H1 (cell line): ENCODE data around the gene PRG3. TPM values are rescaled to one million over a fixed set of nuclear protein-coding genes. Genes with fewer than 3 reads are reported as not detected.

Source experiments
- CTCF ChIA-PET: fragments of 300-600 bp; sonication (Branson Sonifier 250); formaldehyde crosslinking; loops from one replicate; lab custom pipeline; 2021; ENCODE audit not compliant: partially characterized antibody; lab: Charles Lee
- POLR2A ChIA-PET: fragments of 300-600 bp; sonication (Branson Sonifier 250); formaldehyde crosslinking; loops from one replicate; lab custom pipeline; 2021; ENCODE audit warnings: inconsistent platforms; ENCODE audit not compliant: partially characterized antibody; lab: Charles Lee
- DNase-seq, 2 experiments: peaks; one replicate each; pipeline versions ENCODE4 v3.0.0 to v3.0.0-alpha.2; 2010 to 2022; ENCODE audit warnings: low spot score in 2 of 2, low read depth in 1 of 2, mixed read lengths in 1 of 2
- FAIRE-seq: peaks from 2 replicates; lab custom pipeline; 2011; peaks lifted over from hg19 to GRCh38; lab: Jason Lieb, UNC
- H2AFZ ChIP-seq: 2 replicates; pipeline ENCODE4 v1.8.1; 2012; ENCODE audit warnings: low read length, inconsistent platforms
- H2AK5ac ChIP-seq: 2 replicates; pipeline ENCODE4 v1.6.1; 2013; ENCODE audit warnings: low read depth, low read length
- H2BK120ac ChIP-seq: replicated peaks from 2 replicates; pipeline ENCODE3; 2013; ENCODE audit warnings: low read depth, low read length, inconsistent platforms
- H2BK12ac ChIP-seq: 2 replicates; pipeline ENCODE4 v1.6.1; 2013; ENCODE audit warnings: low read depth, low read length
- H2BK15ac ChIP-seq: 2 replicates; pipeline ENCODE4 v1.6.1; 2013; ENCODE audit warnings: low read length
- H2BK20ac ChIP-seq: 2 replicates; pipeline ENCODE4 v1.6.1; 2013; ENCODE audit warnings: low read length
- H2BK5ac ChIP-seq: 2 replicates; pipeline ENCODE4 v1.6.1; 2013; ENCODE audit warnings: low read depth, low read length
- H3K14ac ChIP-seq: 2 replicates; pipeline ENCODE4 v1.6.1; 2013; ENCODE audit warnings: inconsistent platforms; ENCODE audit not compliant: insufficient read length
- H3K18ac ChIP-seq: 2 replicates; pipeline ENCODE4 v1.6.1; 2013; ENCODE audit warnings: low read length; ENCODE audit errors: extremely low read depth
- H3K23ac ChIP-seq: 2 replicates; pipeline ENCODE4 v1.6.1; 2013; ENCODE audit warnings: inconsistent platforms; ENCODE audit not compliant: insufficient read length
- H3K23me2 ChIP-seq: 2 replicates; pipeline ENCODE4 v1.6.1; 2013; ENCODE audit warnings: low read depth, low read length
- H3K27ac ChIP-seq: 2 replicates; pipeline ENCODE4 v1.6.1; 2011; ENCODE audit warnings: low read depth, low read length, inconsistent platforms
- H3K27me3 ChIP-seq, 4 experiments: replicated peaks in 1 of 4; 1 replicate in 1 of 4; 2 replicates in 3 of 4; pipeline versions ENCODE4 v1.6.1 to v1.8.1; 2011 to 2013; ENCODE audit warnings: low read length in 3 of 4, mild to moderate bottlenecking in 3 of 4, inconsistent platforms in 2 of 4, mixed read lengths in 2 of 4, moderate library complexity in 1 of 4; ENCODE audit not compliant: control insufficient read depth in 3 of 4, insufficient read depth in 3 of 4; ENCODE audit errors: extremely low read depth in 1 of 4
- H3K36me3 ChIP-seq, 4 experiments: 2 replicates each; pipeline versions ENCODE4 v1.6.1 to v1.8.1; 2011 to 2013; ENCODE audit warnings: mild to moderate bottlenecking in 4 of 4, low read length in 3 of 4, moderate library complexity in 2 of 4, control low read depth in 1 of 4, inconsistent platforms in 1 of 4; ENCODE audit not compliant: insufficient read depth in 4 of 4, control insufficient read depth in 2 of 4
- H3K4ac ChIP-seq: replicated peaks from 2 replicates; pipeline ENCODE3; 2013; ENCODE audit warnings: low read length, low read depth, mixed read lengths, inconsistent platforms; ENCODE audit not compliant: insufficient read length
- H3K4me1 ChIP-seq, 4 experiments: replicated peaks in 1 of 4; 1 replicate in 1 of 4; 2 replicates in 3 of 4; pipeline versions ENCODE4 v1.6.1 to v1.8.1; 2011 to 2013; ENCODE audit warnings: low read length in 3 of 4, inconsistent platforms in 2 of 4, mixed read lengths in 1 of 4; ENCODE audit not compliant: insufficient read depth in 4 of 4, control insufficient read depth in 3 of 4
- H3K4me2 ChIP-seq, 2 experiments: 2 replicates each; pipeline versions ENCODE4 v1.6.1 to v1.8.1; 2011 to 2013; ENCODE audit warnings: low read depth in 2 of 2, low read length in 2 of 2, control low read depth in 1 of 2, inconsistent platforms in 1 of 2, mild to moderate bottlenecking in 1 of 2; ENCODE audit not compliant: insufficient read depth in 1 of 2
- H3K4me3 ChIP-seq, 4 experiments: fragments of 200-600, 300-600 bp in 1 of 4; sonication (generic), shearing (Covaris generic), sonication (Bioruptor Twin) in 1 of 4; 2 replicates each; pipeline versions ENCODE4 v1.5.1 to v1.8.1; 2011 to 2016; ENCODE audit warnings: low read length in 4 of 4, low read depth in 3 of 4, control low read depth in 2 of 4, inconsistent platforms in 2 of 4, mild to moderate bottlenecking in 2 of 4, mixed read lengths in 1 of 4, moderate library complexity in 1 of 4; ENCODE audit not compliant: insufficient read depth in 2 of 4; ENCODE audit errors: extremely low read depth in 1 of 4
- H3K56ac ChIP-seq: replicated peaks from 2 replicates; pipeline ENCODE3; 2013; ENCODE audit warnings: low read depth, mild to moderate bottlenecking, mixed read lengths, low read length, inconsistent platforms; ENCODE audit not compliant: insufficient read length
- H3K79me1 ChIP-seq: 2 replicates; pipeline ENCODE4 v1.6.1; 2013; ENCODE audit warnings: low read depth, low read length, control low read depth
- H3K79me2 ChIP-seq, 2 experiments: 2 replicates each; pipeline versions ENCODE4 v1.6.1 to v1.8.1; 2012 to 2013; ENCODE audit warnings: low read length in 2 of 2, mild to moderate bottlenecking in 2 of 2, inconsistent platforms in 1 of 2; ENCODE audit not compliant: insufficient read depth in 2 of 2, control insufficient read depth in 1 of 2
- H3K9ac ChIP-seq, 4 experiments: replicated peaks in 1 of 4; 1 replicate in 1 of 4; 2 replicates in 3 of 4; pipeline versions ENCODE4 v1.6.1 to v1.8.1; 2011 to 2013; ENCODE audit warnings: low read depth in 3 of 4, low read length in 3 of 4, control low read depth in 2 of 4, mild to moderate bottlenecking in 2 of 4, moderate library complexity in 2 of 4, inconsistent platforms in 1 of 4; ENCODE audit errors: extremely low read depth in 1 of 4
- H3K9me3 ChIP-seq, 2 experiments: 2 replicates each; pipeline versions ENCODE4 v1.6.1 to v1.8.1; 2012 to 2013; ENCODE audit warnings: mild to moderate bottlenecking in 2 of 2, moderate library complexity in 2 of 2, control low read depth in 1 of 2, inconsistent platforms in 1 of 2, low read depth in 1 of 2, low read length in 1 of 2, mixed read lengths in 1 of 2; ENCODE audit not compliant: insufficient read depth in 2 of 2
- H4K20me1 ChIP-seq, 2 experiments: replicated peaks in 1 of 2; 2 replicates each; pipeline versions ENCODE3 to v1.8.1; 2011 to 2013; ENCODE audit warnings: inconsistent platforms in 2 of 2, low read length in 2 of 2, mild to moderate bottlenecking in 1 of 2; ENCODE audit not compliant: insufficient read depth in 2 of 2, control insufficient read depth in 1 of 2
- H4K5ac ChIP-seq: 2 replicates; pipeline ENCODE4 v1.6.1; 2013; ENCODE audit warnings: low read length, low read depth, mixed read lengths, inconsistent platforms; ENCODE audit not compliant: insufficient read length
- H4K8ac ChIP-seq: 2 replicates; pipeline ENCODE4 v1.8.0; 2013; ENCODE audit warnings: mild to moderate bottlenecking, moderate library complexity, low read length, inconsistent platforms; ENCODE audit not compliant: insufficient read depth; ENCODE audit errors: extremely low read depth
- H4K91ac ChIP-seq: replicated peaks from 2 replicates; pipeline ENCODE3; 2013; ENCODE audit warnings: low read length, mixed read lengths, inconsistent platforms; ENCODE audit not compliant: insufficient read length
- GTF2F1 ChIP-seq: IDR thresholded peaks from 2 replicates; pipeline ENCODE4 v1.6.1; 2012; ENCODE audit warnings: low read depth, low read length, improper control_type of control experiment, borderline replicate concordance
- KDM4A ChIP-seq: IDR thresholded peaks from one replicate; pipeline ENCODE4 v1.7.1; 2012; ENCODE audit warnings: low read depth, mild to moderate bottlenecking, moderate library complexity, low read length, inconsistent platforms; ENCODE audit not compliant: severe bottlenecking
- WGBS, 2 experiments: shearing (Covaris generic) in 1 of 2; methylation state at CpG; one replicate each; pipeline versions ENCODE4 v1.1.6 to v1.1.7; 2013 to 2015; ENCODE audit warnings: low lambda C conversion rate in 2 of 2, mixed read lengths in 2 of 2, inconsistent platforms in 1 of 2, low coverage in 1 of 2, missing lambda C conversion rate in 1 of 2; ENCODE audit not compliant: insufficient replicate concordance in 2 of 2, insufficient coverage in 1 of 2, insufficient read length in 1 of 2; ENCODE audit errors: extremely low coverage in 1 of 2, missing lambda C conversion rate in 1 of 2; 5-methylcytosine and 5-hydroxymethylcytosine counted together
- polyA plus RNA-seq, 7 experiments: library from polyadenylated mRNA; depleted of rRNA in 3 of 7; stranded (reverse) in 5 of 7; unstranded in 2 of 7; fragments of >200 nt in 5 of 7; fragments of 200-250 nt in 2 of 7; gene quantifications; 1 replicate in 5 of 7; 2 replicates in 1 of 7; 4 replicates in 1 of 7; pipeline versions ENCODE4 v1.2.1 to v1.2.3, GENCODE V29; 2011 to 2013; ENCODE audit warnings: missing spikeins in 2 of 7, mixed read lengths in 2 of 7
- total RNA-seq: library from RNA; stranded (reverse); fragmentation: NEBNext Ultra II Directional; extraction: Animal tissue kit (Norgen Biotek cat#: 25700); gene quantifications from 2 replicates; pipeline ENCODE4 v1.2.1, GENCODE V29; 2021
- TF ChIP-seq, protein P1 (sequence below), 3 experiments: IDR thresholded peaks; 1 replicate in 2 of 3; 2 replicates in 1 of 3; pipeline versions ENCODE4 v1.5.1 to v1.6.1; 2011; ENCODE audit warnings: low read length in 3 of 3, mild to moderate bottlenecking in 3 of 3, inconsistent platforms in 2 of 3, low read depth in 1 of 3, moderate library complexity in 1 of 3; ENCODE audit not compliant: insufficient read depth in 1 of 3; ENCODE audit errors: control extremely low read depth in 1 of 3
- TF ChIP-seq, protein P2 (sequence below): IDR thresholded peaks from 2 replicates; pipeline ENCODE4 v1.6.1; 2011; ENCODE audit warnings: low read depth, mild to moderate bottlenecking, low read length; ENCODE audit not compliant: insufficient read depth
- TF ChIP-seq, protein P3 (sequence below): IDR thresholded peaks from 2 replicates; pipeline ENCODE4 v1.6.1; 2011; ENCODE audit warnings: low read length, improper control_type of control experiment

Gene PRG3
- total and polyA plus RNA-seq, 2 of the 8 experiments (the other 6 are each of a cell fraction or from before 2014, with no cell fraction given) = not detected

DNA sequence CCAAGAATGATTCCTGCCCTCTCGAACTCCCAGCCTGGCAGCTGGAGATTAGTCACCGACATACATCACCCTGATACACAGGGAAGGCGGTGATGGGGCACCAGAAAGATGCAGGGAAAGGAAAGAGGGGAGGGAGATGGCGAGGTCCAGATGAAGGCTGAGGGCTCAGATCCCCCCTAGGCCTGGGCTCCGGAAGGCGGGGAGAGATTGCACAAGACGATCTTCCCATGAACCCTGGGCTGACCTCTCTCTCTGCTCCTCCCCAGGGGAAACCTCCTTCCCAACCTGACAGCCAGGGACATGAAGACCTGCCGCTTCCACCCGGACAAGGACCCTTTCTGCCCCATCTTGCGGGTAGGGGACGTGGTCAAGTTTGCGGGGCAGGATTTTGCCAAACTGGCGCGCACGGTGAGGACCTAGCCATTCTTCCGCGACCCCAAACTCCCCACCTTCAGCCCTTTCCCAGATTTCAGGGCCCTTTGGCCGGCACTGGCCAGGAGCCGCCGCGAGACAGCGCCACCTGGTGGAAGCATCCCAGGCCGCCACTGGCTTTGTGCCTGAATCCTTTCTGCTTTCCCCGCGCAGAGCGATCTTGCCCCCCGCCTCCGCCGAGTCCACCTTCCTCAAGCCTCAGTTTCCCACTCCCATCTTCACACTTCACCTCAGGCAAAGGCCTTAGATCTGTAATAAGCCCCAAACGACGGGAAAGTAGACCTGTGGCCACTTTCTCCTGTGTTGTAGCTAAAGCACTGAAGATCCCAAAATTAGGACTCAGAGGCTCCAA lies 31.3 kb downstream of the PRG3 start:
- POLR2A ChIA-PET = interaction anchor here (1.0 to 1.2 kb wide), 3 partner anchors 15 to 34 kb away, joined by 3 to 4 read pairs (median 3); no protein-coding TSS in a partner anchor
- Histone ChIP-seq H4K8ac (peak overlapping the region; percentile 42; the same call in 1 of the 2 replicates), H4K5ac (no peak overlapping the region), H2BK20ac (peak overlapping the region; percentile 95; the same call in 1 of the 2 replicates), H3K4me1 (peaks cover 3 to 4% (median 4%) of the 10 kb centered on the region in 4 experiments; a peak in 6 of 7 replicates), H3K56ac (no peak overlapping the region), H3K4me3 (peak overlapping the region; percentile 28 to 55 (median 48); a peak in 7 of 8 replicates), H2AK5ac (no peak overlapping the region), H3K23ac (no peak overlapping the region), H3K9me3 (no peaks in the 10 kb centered on the region), H3K79me2 (no peaks in the 10 kb centered on the region), H3K27me3 (peaks cover 0 to 6% (median 4%) of the 10 kb centered on the region in 4 experiments; a peak in 4 of 7 replicates), H3K9ac (peak overlapping the region in 3 of 4 experiments; percentile 35 to 48 (median 48); a peak in 2 of 7 replicates), H3K23me2 (peaks cover 3% of the 10 kb centered on the region), H3K36me3 (no peaks in the 10 kb centered on the region), H3K4me2 (peak overlapping the region; percentile 42 to 97), H2BK12ac (peak overlapping the region; percentile 77; the same call in 1 of the 2 replicates), H4K91ac (peak overlapping the region; percentile 83), H3K4ac (no peak overlapping the region), H3K27ac (no peak overlapping the region; the same call in 1 of the 2 replicates), H3K14ac (no peak overlapping the region), H2BK5ac (peak overlapping the region; percentile 84; the same call in 1 of the 2 replicates), H3K18ac (peak overlapping the region; percentile 89), H2AFZ (peak overlapping the region; percentile 99), H2BK15ac (peak overlapping the region; percentile 97; the same call in 1 of the 2 replicates), H3K79me1 (no peaks in the 10 kb centered on the region), H2BK120ac (no peak overlapping the region), H4K20me1 (no peaks in the 10 kb centered on the region)
- 17% methylated on average over 31 of the region's 31 CpGs; no CpG with 5 or more reads in 1 of the 2 experiments for WGBS, 2 experiments
- CTCF ChIA-PET = interaction anchor here (0.6 to 3.1 kb wide), 23 partner anchors 10 to 470 kb away, joined by 3 to 24 read pairs (median 4); partner anchors contain the start of genes P2RX3 and RTN4RL2
- DNase-seq (peak in 1 of 2 experiments; percentile 98), FAIRE-seq (no peak)
- TF ChIP-seq, protein P1, sequence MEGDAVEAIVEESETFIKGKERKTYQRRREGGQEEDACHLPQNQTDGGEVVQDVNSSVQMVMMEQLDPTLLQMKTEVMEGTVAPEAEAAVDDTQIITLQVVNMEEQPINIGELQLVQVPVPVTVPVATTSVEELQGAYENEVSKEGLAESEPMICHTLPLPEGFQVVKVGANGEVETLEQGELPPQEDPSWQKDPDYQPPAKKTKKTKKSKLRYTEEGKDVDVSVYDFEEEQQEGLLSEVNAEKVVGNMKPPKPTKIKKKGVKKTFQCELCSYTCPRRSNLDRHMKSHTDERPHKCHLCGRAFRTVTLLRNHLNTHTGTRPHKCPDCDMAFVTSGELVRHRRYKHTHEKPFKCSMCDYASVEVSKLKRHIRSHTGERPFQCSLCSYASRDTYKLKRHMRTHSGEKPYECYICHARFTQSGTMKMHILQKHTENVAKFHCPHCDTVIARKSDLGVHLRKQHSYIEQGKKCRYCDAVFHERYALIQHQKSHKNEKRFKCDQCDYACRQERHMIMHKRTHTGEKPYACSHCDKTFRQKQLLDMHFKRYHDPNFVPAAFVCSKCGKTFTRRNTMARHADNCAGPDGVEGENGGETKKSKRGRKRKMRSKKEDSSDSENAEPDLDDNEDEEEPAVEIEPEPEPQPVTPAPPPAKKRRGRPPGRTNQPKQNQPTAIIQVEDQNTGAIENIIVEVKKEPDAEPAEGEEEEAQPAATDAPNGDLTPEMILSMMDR (IDR thresholded peaks at IDR 0.05; ENCODE audit: control extremely low read depth in 1 of 3, insufficient read depth in 1 of 3, low read depth in 1 of 3, low read length in 3 of 3) = peak; percentile 71 to 93 (median 84)
- TF ChIP-seq GTF2F1 = no peak
- TF ChIP-seq, protein P2, sequence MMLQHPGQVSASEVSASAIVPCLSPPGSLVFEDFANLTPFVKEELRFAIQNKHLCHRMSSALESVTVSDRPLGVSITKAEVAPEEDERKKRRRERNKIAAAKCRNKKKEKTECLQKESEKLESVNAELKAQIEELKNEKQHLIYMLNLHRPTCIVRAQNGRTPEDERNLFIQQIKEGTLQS = no peak
- peak; percentile 25 for TF ChIP-seq KDM4A
- TF ChIP-seq, protein P3, sequence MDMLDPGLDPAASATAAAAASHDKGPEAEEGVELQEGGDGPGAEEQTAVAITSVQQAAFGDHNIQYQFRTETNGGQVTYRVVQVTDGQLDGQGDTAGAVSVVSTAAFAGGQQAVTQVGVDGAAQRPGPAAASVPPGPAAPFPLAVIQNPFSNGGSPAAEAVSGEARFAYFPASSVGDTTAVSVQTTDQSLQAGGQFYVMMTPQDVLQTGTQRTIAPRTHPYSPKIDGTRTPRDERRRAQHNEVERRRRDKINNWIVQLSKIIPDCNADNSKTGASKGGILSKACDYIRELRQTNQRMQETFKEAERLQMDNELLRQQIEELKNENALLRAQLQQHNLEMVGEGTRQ = no peak
